ENCODE measurements around the gene UPF1.

The UPF1 gene

DNA sequence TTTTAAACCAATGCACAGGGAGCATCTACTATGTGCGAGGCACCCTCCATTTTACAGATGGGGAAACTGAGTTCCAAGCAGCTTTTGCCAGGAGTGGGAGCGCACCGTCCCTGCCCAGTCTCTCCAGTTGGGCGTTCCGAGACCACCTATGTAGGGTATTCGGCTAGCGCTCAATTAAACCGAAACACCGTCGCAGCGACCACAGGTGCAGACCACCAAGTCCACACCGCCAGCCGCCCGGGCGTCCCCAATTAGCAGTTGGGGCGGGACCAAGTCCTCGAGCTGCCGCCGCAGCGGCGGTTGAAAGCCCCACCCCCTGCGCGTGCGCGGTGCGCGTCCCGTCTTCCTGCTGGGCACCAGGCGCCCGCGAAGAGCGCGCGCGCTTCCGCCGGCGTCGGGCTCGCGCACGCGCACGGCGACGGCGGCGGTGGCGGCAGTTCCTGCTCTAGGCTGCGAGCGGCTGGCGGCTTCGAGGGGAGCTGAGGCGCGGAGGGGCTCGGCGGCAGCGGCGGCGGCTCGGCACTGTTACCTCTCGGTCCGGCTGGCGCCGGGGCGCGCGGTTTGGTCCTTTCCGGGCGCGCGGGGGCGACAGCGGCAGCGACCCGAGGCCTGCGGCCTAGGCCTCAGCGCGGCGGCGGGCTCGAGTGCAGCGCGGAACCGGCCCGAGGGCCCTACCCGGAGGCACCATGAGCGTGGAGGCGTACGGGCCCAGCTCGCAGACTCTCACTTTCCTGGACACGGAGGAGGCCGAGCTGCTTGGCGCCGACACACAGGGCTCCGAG, at the start of gene UPF1:
UPF1 (plus strand) TSS at position 436 of the 782 bp plus-strand sequence; CDS start at position 687, 251 bp downstream.
- DNase-seq (ENCODE audit: low read depth), result peak; percentile 91

DNA sequence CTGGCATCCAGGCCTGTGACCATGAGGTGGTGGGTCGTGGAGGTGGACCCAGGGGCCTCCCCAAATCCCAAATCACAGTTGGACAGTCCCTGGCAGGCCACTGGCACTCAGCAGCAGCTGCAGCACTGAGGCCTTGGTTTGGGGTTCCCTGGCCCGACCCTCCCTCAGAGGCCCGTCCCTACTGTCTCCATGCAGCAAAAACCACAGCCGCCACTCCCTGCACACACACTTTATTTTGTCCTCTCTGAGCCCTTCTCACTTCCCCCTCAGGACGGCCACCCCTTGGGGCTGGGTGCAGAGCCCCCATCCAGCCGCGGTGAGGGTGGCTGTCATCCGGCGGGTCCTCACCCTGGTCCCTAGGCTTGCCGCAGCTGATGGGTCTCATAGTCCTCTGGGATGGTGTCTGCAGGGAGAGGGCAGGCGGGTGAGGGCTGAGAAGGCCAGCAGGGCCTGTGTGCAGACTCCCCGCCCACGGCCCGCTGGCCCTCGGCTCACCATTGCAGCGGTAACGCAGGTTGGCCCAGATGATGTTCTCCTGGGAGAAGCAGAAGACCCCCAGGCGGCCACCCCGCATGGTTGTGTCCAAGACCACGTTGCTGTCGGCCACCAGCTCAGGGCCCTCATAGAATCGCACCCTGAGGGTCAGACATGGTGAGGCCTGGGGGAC, 49.1 kb upstream of the UPF1 start:
- no peak for DNase-seq (ENCODE audit: low read depth)

DNA sequence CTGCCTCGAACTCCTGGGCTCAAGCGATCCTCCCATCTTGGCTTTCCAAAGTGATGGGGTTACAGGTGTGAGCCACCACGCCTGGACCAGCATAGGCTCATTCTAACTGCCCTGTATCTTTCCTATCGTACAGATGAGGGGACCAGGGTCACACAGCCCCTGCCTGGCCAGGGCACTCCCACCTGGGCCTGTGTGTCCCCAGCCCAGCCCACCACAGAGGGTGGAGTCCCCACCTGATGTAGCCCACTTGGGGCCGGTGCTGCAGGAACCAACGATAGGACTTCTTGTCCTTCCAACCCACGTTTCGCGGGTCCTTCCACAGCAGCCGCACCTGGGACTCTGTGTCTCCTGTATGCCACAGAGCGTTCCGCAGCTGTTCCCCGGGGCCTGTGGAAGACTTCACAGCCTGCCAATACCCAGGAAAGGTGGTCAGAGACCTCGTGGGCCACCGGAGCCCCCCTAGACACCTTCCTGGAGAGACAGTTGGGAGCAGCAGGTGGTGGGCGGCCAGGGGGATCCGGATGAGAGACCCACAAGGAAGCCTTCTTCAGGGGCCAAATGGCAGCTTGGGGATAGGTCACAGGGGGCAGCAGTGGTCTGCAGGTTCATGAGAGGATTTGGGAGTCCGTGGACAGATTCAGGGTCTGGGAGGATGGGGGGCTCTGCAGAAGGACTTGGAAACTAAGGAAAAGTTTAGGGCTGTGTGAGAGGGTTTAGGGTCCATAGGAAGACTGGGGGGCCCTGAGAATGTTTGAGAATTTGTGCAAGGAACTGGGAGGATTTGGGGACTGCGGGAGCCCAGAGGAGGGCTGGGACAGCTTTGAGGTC, 47.6 kb upstream of the UPF1 start:
- DNase-seq (ENCODE audit: low read depth), result no peak

DNA sequence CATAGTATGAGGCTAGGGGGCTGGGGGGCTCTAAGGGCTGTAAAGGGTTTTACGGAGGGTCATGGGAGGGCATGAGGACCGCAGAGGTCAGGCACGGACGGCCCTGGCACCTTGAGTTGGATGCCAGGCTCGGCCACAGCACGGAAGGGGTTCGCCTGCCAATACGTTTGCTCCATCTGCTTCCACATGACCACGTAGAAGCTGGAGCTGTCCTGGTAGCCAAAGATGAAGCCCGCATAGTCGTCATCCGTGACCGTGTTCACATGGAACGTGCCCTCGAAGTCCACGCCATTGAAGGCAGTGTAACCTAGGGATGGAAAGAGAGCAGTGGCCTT, 47.0 kb upstream of the UPF1 start:
- DNase-seq (ENCODE audit: low read depth), result no peak

DNA sequence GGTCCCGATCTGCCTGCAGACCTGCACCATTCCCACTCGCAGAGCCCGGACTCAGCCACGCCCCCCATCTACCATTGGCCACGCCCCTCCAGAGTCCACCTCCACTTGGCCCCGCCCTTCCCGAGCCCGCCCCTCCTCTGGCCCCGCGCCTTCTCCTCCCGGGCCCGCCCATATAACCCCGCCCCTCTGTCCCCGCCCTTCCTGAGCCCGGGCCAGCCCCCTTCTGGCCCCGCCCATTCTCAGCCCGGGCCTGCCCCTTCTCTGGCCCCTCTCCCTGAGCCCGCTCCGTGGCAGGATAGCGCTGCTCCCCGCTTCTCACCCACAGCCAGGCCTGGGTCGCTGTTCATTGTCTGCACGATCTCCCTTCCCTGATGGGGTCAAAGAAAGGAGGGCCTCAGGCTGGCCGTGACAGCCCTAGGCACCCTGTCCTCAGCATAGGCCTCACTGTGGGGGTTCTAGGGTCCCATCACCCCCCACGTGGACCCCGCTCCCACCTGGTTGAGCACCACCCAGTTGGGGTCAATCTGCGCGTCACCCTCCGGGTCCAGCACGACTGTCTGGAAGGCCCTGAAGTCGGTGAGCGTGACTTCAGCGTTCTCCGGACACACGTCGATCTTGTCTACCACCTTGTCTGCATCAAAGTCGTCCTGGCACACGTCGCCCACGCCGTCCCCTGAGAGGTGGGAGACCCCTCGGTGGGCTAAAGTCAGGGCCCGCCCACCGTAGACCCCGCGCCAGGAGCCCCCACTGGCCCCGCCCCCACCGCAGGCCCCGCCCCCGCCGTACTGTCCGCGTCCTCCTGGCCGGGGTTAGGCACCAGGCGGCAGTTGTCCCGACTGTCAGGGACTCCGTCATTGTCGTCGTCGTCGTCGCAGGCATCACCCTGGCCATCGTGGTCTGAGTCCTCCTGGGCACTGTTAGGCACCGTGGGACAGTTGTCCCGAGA, 46.3 kb upstream of the UPF1 start:
- peak; percentile 52 for DNase-seq (ENCODE audit: low read depth)

DNA sequence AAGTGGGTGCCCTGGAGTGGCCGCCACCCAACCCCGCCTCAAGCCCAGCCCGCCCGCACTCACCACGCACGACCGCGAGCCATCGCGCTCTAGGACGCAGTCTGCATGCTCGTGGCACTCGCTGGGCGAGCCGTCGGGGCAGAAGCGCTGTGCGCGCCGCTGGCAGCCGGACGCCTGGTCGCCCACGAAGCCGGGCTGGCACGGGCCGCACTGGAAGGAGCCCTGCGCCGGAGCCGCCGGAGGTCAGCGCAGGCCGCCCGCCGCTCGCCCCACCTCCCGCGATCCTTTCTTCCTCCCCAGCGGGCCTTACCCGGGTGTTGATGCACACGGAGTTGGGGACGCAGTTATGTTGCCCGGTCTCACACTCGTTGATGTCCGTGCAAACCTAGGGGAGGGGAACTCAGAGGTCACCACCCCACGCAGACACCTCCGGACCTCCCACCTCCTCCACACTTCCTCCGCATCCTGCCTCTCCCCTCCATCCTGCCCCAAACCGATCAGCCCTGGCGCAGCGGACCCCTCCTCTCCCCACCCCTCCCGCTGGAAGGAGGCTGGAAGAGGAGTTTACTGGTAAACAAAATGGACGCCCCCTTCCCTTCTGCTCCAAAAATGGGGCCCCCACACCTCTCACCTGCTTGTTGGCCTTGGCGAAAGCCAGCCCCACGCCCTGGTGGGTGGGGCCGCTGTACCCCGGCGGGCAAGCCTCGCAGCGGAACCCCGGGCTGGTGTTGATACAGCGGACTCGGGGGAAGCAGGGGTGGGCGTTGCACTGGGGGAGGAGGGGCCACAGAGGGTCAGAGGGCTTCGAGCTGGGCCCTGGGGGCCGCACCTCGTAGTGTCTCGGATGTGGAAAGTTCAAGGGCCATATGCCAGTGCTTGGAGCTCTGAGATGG, 43.0 kb upstream of the UPF1 start:
- no peak for DNase-seq (ENCODE audit: low read depth)

DNA sequence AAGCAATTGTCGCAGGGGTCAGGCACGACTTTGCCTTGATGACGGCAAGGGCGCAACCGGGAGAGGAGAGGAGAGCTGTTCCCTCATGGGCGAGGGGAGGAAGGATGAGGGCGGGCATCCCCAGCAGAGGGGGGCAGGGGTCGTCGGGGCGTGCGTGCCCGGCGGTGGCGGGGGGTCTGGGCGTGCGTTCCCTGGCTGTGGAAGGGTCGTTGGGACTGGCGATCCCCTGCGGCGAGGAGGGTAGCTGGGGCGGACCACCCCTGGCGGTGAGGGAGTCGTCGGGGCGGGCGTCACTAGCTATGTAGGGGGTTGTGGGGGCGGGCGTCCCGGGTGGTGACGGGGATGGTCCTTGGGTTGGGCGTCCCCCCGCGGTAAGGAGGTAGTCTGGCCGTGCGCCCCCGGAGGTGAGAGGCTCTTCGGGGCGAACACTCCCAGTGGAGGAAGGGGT, 42.3 kb upstream of the UPF1 start:
- DNase-seq (ENCODE audit: low read depth), result no peak

DNA sequence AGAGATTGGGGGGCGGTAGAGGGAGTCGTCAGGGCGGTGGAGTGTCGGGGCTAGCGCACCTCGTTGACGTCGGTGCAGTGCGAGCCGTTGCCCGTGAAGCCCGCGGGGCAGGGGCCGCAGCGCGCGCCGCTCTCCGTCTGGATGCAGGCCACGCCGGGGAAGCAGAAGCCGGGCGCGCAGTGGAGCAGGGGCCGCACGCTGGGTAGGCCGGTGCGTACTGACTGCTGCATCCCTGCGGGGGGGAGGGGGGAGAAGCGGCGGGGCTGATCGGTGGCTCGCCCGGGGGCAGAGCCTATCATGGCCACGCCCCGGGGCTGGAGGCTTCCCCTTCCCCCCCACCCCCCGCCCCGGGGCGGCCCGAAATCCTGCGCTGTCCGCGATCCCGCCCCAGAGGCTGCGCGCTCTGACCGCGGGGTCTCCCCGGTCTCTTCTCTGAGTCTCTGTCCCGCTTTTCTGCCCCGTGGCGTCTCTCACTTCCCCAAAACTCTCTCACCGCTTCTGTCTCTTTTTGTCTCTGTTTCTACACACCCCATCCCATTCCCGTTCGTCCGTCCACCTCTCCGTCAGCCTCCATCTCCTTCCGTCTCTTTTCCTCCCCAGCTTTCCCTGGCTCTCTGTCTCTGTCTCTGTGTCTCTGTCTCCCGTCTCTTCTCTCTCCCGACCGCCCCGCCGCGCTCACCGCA, 41.7 kb upstream of the UPF1 start:
- DNase-seq (ENCODE audit: low read depth), result peak; percentile 22

DNA sequence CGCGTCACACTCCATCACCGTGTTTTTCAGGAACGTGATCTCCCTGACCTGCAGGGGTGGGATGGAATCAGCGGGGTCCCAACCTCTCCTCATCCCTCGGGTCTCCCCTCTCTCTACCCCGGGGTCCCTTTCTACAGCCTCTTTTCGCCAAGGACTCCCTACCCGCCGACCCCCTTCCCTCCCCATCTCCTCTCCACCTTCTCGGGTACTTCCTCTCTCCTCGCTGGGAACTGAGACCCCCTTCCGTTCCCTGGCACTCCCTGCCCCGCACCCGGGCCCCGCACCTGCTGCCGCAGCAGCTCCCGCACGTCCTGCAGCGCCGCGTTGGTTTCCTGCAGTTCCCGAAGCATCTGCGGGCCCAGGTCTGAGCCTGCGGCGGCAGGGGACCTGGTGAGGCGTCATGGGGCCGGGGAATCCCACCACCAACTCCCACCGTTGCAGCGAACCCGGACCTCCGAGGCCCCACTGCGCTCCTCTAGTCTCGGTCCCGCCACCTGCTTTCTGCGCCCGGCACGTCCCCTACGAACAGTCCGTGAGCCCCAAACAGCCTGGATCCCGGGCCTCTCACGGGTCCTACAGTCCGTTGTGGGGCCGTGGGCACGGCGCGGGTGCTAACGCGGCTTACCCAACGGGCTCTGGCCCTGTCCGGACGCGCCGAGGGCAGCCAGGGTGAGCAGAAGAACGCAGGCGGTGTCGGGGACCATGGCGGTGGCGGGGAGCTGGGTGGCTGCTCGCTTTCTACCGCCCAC, 41.0 kb upstream of the UPF1 start, which contains the start of gene COMP:
COMP (minus strand) TSS at position 740 of the 749 bp plus-strand sequence; CDS start at position 704, 36 bp downstream.
- no peak for DNase-seq (ENCODE audit: low read depth)

DNA sequence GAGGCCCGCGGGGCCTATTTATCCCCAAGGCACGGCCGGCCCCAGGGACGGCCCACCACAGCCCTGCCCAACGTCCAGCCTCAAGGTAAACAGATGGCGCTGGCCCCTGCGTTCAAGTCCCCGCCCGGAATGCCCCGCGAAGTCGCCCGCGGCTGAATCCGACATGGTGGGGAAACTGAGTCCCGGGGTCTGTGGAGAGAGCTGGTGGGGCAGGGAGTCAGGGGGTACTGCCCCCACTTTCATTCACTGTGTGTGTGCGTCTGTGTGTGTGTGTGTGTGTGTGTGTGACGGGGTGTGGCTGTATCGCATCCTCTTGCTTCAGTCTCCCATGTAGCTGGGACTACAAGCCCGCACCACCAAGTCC, 40.5 kb upstream of the UPF1 start:
- no peak for DNase-seq (ENCODE audit: low read depth)

DNA sequence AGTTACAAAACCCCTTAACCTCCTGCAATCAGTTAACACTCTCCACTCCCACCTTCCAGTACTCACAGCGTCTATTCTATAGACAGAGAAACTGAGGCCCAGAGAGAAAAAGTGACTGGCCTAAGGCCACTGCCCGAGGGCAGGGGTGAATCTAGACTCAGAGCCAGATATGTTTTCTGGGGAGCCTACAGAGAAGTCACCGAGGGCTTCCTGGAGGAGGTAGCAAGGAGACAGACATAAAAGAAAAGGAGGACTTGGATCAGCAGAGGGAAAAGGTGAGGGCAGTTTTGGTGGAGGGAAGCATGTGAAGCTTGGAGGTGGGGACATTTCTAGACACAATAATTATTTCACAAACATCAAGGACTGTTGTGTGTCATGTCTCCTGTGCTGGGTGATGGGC, 39.1 kb upstream of the UPF1 start:
- DNase-seq (ENCODE audit: low read depth), result no peak

DNA sequence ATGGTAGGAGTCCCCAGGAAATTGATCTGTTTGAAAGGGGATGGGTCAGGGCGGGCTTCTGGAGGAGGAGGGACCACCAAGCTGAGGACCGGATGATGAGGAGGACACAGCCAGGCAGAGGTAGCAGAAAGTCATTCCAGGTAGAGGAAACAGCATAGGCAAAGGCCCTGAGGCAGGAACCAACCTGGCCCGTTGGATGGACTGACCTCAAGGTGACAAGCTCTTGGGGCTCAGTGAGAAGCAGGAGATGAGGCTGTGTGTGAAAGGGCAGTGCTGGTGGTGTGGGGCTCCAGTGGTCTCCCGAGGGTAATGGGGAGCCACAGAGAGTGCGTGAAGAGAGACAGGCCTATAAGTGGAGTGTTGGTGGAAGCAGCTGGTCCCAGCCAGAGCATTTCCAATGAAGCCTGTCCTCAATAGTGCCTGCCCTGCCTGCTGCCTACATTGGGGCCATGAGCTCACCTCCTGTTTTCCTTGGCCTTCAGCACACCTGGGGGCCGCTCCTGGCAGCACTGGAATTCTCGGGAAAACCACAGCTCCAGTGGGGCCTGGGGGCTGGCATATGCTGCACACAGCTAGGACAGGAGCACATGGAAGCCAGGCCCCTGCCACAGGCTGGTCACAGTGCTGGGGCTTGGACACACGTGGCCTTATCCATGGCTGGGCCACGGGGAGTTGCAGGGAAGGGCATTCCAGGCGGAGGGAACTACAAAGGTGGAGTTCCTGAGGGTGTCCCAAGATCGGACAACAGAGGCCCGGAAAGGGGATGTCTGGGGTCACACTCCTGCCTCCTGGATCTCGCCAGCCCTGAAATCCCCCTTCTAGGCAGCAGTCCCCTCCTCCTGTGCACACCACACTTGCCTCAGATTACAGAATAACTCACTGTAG, 38.4 kb upstream of the UPF1 start:
- DNase-seq (ENCODE audit: low read depth), result no peak

DNA sequence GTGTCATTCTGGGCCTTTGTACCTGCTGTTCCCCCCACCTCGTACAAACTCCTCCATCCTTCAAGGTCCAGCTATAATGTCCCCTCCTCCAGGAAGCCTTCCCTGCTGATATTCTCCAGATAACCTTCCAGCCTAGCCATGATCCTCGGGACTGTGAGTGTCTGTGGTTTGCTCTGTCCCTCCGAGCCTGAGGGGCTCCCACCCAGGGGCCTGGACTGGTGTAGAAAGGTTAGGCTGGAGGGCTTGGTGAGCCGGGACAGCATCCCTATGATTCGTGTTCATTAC, 37.8 kb upstream of the UPF1 start:
- no peak for DNase-seq (ENCODE audit: low read depth)

DNA sequence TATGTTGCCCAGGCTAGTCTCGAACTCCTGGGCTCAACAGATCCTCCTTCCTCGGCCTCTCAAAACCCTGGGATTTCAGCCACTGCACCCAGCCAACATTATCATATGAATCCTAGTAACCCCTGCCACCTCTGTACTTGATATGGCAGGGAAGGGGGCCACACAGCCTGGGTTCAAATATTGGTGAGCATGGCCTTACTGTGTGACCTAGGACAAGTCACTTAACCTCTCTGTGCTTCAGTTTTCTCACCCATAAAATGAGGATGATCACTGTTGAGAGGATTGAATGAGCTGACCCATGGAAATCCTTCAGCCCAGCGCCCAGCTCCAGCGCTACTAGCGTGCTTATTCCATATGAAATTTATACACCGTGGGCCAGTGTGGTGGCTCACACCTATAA, 37.1 kb upstream of the UPF1 start:
- DNase-seq (ENCODE audit: low read depth), result no peak

DNA sequence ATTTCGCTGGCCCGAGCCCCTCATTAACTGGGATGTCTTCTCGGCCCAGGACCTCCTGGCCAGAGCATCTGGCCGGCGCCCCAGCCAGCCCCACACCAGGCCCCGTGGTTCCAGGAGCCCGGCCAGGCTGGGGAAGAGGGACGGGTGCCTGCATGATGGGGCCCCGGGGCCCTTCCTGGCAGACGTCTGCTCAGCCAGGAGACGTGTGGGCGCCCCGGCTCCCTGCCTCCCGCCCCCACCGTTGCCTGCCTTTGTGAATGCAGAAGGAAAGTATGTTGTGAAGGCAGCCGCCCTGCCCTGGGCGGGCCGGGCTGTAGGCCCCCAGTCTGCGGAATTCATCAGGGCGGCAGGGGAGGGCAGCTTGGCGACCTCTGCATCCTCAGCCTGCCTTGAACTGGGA, 36.2 kb upstream of the UPF1 start:
- DNase-seq (ENCODE audit: low read depth), result peak; percentile 17

DNA sequence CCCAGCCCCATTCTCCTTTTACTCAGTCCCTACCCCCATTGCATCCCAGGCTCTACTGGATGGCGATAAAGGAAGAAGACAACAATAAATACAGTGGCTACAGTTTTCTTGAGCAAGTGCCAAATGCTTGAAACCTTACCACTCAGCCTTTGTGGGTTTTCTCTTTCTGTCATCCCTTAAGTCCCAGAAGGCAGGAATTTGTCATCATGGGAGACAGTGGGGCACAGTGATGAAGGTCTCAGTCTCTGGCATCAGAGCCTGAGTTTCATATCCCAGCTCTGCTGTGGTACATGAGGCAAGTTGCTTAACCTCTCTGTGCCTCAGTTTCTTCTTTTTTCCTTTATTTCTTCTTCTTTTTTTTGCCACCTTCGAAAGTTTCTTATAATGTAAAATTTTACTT, 35.5 kb upstream of the UPF1 start:
- DNase-seq (ENCODE audit: low read depth), result no peak

DNA sequence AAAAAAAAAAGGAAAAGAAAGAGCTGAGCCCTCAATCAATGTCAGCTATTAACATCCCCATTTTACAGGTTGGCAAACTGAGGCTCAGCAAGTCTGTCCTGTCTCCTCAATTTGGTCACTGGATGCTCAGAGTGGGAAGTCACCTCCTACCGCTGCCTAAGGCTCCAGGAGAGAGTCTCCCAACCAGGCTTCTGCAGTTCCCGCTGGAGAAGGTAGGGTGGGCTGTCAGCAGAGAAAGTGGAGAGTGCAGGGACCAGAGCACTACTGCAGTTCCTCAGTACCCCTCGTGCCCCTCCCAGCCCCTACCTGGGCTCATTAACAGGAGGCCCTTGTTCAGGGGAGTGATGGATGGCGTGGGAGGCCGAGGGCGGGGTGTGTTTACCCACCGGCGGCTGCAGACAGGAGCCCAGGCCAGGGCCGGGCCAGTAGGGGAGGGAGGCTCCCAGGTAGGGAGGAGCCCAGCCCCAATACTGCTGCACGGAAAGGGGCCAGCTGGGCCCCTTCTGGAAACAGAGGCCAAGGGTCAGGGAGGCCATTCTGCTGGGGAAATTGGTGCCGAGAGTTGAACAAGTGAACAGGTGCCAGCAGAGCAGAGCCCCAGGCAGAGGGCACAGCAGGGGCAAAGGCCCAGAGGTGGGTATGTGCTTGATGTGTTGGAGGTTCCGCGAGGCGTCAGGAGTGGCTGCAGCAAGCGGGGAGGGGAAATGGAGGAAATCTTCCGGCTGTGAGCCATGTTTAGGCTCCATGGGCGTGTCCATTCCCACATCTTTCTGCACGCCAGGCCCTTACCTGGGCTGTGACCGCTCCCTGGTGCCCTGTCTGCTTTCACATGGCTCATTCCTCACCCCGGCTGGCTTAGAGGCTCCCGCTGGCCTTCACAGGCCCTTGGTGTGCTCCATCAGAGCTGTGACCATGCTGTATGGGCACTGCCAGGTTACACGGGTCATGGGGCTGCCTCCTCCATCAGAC, 33.1 kb upstream of the UPF1 start:
- no peak for DNase-seq (ENCODE audit: low read depth)
